GM23248 (cell line): ENCODE measurements around the gene LIX1L. TPM values are rescaled to one million over a fixed set of nuclear protein-coding genes. Genes with fewer than 3 reads are reported as not detected.
A peak's percentile ranks its signal among the peaks of the same experiment; 100 is the strongest.
"Not testable (repeated sequence)": the region's sequence is repeated elsewhere in the genome, so short reads cannot be mapped to it uniquely, and the experiment has no call there.

Experiments
- DNase-seq: peaks from one replicate; pipeline ENCODE4 v3.0.0-alpha.2; 2015
- H2AFZ ChIP-seq: fragments of 200-600 bp; sonication (generic); 2 replicates; pipeline ENCODE4 v1.6.1; 2016; ENCODE audit warnings: antibody characterized with exemption
- H3F3A ChIP-seq: fragments of 200-600 bp; sonication (generic); 2 replicates; pipeline ENCODE4 v1.6.1; 2016; ENCODE audit warnings: mild to moderate bottlenecking, antibody characterized with exemption, mixed run types; ENCODE audit not compliant: insufficient read depth
- H3K27ac ChIP-seq: fragments of 200-600 bp; sonication (generic); 2 replicates; pipeline ENCODE4 v1.5.1; 2016; ENCODE audit warnings: mild to moderate bottlenecking
- H3K27me3 ChIP-seq: fragments of 200-600 bp; sonication (generic); replicated peaks from 2 replicates; pipeline ENCODE4 v1.6.1; 2016; ENCODE audit warnings: mild to moderate bottlenecking; ENCODE audit not compliant: insufficient read depth
- H3K36me3 ChIP-seq: fragments of 200-600 bp; sonication (generic); 2 replicates; pipeline ENCODE4 v1.6.1; 2016; ENCODE audit warnings: low read depth, mild to moderate bottlenecking
- H3K4me1 ChIP-seq: fragments of 200-600 bp; sonication (generic); 2 replicates; pipeline ENCODE4 v1.6.1; 2016; ENCODE audit warnings: mild to moderate bottlenecking; ENCODE audit not compliant: insufficient read depth
- H3K4me2 ChIP-seq: fragments of 200-600 bp; sonication (generic); one replicate; pipeline ENCODE4 v1.6.1; 2016; ENCODE audit warnings: mild to moderate bottlenecking; ENCODE audit not compliant: unreplicated experiment
- H3K4me3 ChIP-seq: fragments of 200-600 bp; sonication (generic); 2 replicates; pipeline ENCODE4 v1.5.1; 2016; ENCODE audit warnings: mild to moderate bottlenecking
- H3K79me2 ChIP-seq: fragments of 200-600 bp; sonication (generic); 2 replicates; pipeline ENCODE4 v1.6.1; 2016; ENCODE audit warnings: mild to moderate bottlenecking; ENCODE audit not compliant: insufficient read depth
- H3K9ac ChIP-seq: fragments of 200-600 bp; sonication (generic); 2 replicates; pipeline ENCODE4 v1.6.1; 2016; ENCODE audit warnings: mild to moderate bottlenecking
- H3K9me2 ChIP-seq: fragments of 200-600 bp; sonication (generic); 2 replicates; pipeline ENCODE4 v1.6.1; 2016; ENCODE audit warnings: mixed run types, mild to moderate bottlenecking, moderate library complexity; ENCODE audit not compliant: insufficient read depth
- H3K9me3 ChIP-seq: fragments of 200-600 bp; sonication (generic); one replicate; pipeline ENCODE4 v1.6.1; 2017; ENCODE audit warnings: low read depth
- H4K20me1 ChIP-seq: fragments of 200-600 bp; sonication (generic); 2 replicates; pipeline ENCODE4 v1.6.0; 2016; ENCODE audit not compliant: insufficient read depth
- EZH2 ChIP-seq: fragments of 200-600 bp; sonication (generic); IDR thresholded peaks from 2 replicates; pipeline ENCODE4 v1.6.1; 2018; ENCODE audit warnings: antibody characterized with exemption, mild to moderate bottlenecking; ENCODE audit not compliant: insufficient read depth, poor library complexity, severe bottlenecking
- EZH2phosphoT487 ChIP-seq: fragments of 200-600 bp; sonication (generic); IDR thresholded peaks from 2 replicates; pipeline ENCODE4 v1.6.1; 2018; ENCODE audit warnings: antibody characterized with exemption, moderate library complexity, mild to moderate bottlenecking, low read depth; ENCODE audit not compliant: insufficient read depth
- WGBS, 2 experiments: methylation state at CpG; one replicate each; pipeline ENCODE4 v1.1.6; 2015 to 2017; ENCODE audit warnings: low lambda C conversion rate in 2 of 2, low coverage in 1 of 2; ENCODE audit errors: missing lambda C conversion rate in 2 of 2; 5-methylcytosine and 5-hydroxymethylcytosine counted together
- in situ Hi-C: fragments of 300-500 bp; cut with MboI; formaldehyde crosslinking; loops from 2 replicates; pipeline ENCODE4 v1.15.0; 2020
- polyA plus RNA-seq: library from polyadenylated mRNA; unstranded; fragments of >200 nt; fragmentation: Nextera tagmentation; extraction: Ambion mirVana; gene quantifications from 2 replicates; pipeline ENCODE4 v1.2.1, GENCODE V29; 2016
- total RNA-seq: library from RNA; depleted of rRNA; stranded (reverse); fragments of >200 nt; shearing (Covaris generic); gene quantifications from 2 replicates; pipeline ENCODE4 v1.2.3, GENCODE V29; 2014

LIX1L gene
- total and polyA plus RNA-seq, 2 experiments from 2014 or later = 18.3 to 36.5 TPM

DNA sequence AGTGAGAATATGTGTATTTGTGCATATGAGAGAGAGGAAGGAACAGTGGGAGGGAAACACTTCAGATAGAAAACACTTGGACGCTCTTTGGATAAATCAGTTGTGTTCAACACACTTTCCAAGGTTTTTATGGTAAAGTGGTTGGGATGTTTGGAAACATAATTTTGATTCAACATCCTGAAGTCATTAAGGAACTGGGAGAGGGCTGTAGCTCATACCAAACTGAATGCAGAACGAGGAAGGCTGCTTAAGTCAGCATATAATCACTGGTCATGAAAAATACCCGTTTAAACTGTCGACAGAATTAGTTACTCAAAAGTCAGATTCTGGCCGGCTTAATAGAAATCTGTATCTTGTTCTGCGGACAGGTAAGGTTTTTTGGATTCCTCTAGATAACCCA is 14.9 kb downstream of the LIX1L start:
- DNase-seq = peak; percentile 36
- 11 to 14% methylated on average over 6 of the region's 6 CpGs for WGBS, 2 experiments
- H3K9me3 ChIP-seq = no peaks in the 10 kb centered on the region

DNA sequence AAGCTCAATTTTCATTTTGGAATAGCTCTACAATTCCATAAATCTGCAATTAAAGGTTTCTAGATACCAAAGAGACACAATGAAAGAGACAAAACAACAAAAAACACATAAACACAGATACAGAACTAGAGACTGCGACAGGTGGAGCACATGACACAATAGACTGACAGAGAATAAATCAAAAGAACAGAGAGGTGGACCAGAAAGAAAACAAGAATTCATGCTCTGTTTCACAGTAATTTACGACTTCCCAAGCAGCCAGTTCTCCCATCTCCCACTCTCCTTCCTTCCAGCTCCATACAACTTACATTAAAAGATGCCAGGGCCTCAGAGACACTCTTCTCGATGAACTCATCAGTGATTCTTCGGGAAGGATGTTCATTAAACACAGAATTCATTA is 15.4 kb downstream of the LIX1L start:
- WGBS, 2 experiments = 27 to 29% methylated on average over 4 of the region's 4 CpGs
- Histone ChIP-seq H3K27me3 (no peaks in the 10 kb centered on the region), H3K4me2 (peak overlapping the region; percentile 43), H3F3A (peaks cover 4% of the 10 kb centered on the region; the same call in 1 of the 2 replicates), H4K20me1 (no peaks in the 10 kb centered on the region), H2AFZ (peak overlapping the region; percentile 68), H3K9me3 (no peaks in the 10 kb centered on the region), H3K9me2 (no peaks in the 10 kb centered on the region), H3K9ac (peak overlapping the region; percentile 49; the same call in 1 of the 2 replicates), H3K4me3 (no peak overlapping the region), H3K79me2 (peaks cover 58% of the 10 kb centered on the region), H3K4me1 (peaks cover 4% of the 10 kb centered on the region; the same call in 1 of the 2 replicates), H3K27ac (peak overlapping the region; percentile 31), H3K36me3 (peaks cover 18% of the 10 kb centered on the region; the same call in 1 of the 2 replicates)
- in situ Hi-C loops = no loop called here
- DNase-seq = peak; percentile 20
- TF ChIP-seq EZH2 (no peak), EZH2phosphoT487 (no peak)

More for the DNA sequence above, 14.9 kb downstream of the LIX1L start:
- Histone ChIP-seq H3K4me1 (peaks cover 4% of the 10 kb centered on the region; the same call in 1 of the 2 replicates), H3K9ac (peak overlapping the region; percentile 49), H3K4me3 (0 out of 2 replicates have a peak overlapping the region, but pooled peaks have one; percentile 1), H3K27ac (peak overlapping the region; percentile 31), H3K36me3 (peaks cover 16% of the 10 kb centered on the region; the same call in 1 of the 2 replicates), H3K79me2 (peaks cover 61% of the 10 kb centered on the region), H2AFZ (peak overlapping the region; percentile 68), H3K27me3 (no peaks in the 10 kb centered on the region), H4K20me1 (no peaks in the 10 kb centered on the region), H3K4me2 (peak overlapping the region; percentile 43), H3K9me2 (no peaks in the 10 kb centered on the region), H3F3A (0 out of 2 replicates have a peak, but pooled peaks cover 4% of the 10 kb centered on the region)
- in situ Hi-C loops = no loop called here
- no peak for TF ChIP-seq EZH2phosphoT487
- no peak for TF ChIP-seq EZH2

DNA sequence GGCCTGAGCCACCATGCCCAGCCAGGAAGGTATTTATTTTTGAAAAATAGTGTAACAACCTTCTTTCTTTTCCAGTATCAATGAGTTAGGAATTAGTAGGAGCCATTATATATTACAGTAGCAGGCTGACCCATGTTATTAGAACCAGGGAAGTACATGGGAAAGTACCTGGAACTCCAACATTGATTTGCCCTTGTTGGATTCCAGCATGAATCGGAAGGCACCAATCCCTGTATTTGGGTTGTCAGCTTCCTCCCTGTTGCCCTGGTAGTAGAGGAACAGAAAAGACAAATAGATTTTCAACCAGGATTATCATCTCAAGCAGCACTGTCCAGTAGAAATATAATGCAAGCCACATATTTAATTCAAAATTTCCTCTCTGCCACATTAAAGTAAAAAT is 20.4 kb downstream of the LIX1L start:
- Histone ChIP-seq H3K9me3 (no peaks in the 10 kb centered on the region), H4K20me1 (no peaks in the 10 kb centered on the region), H3K27ac (no peak overlapping the region), H3F3A (peaks cover 6% of the 10 kb centered on the region), H2AFZ (no peak overlapping the region), H3K4me1 (0 out of 2 replicates have a peak, but pooled peaks cover 8% of the 10 kb centered on the region), H3K27me3 (no peaks in the 10 kb centered on the region), H3K79me2 (peaks cover 20% of the 10 kb centered on the region), H3K36me3 (peaks cover 36% of the 10 kb centered on the region), H3K4me3 (no peak overlapping the region), H3K9me2 (no peaks in the 10 kb centered on the region), H3K4me2 (no peak overlapping the region), H3K9ac (no peak overlapping the region)
- WGBS, 2 experiments = 93 to 94% methylated on average over 1 of the region's 1 CpG
- in situ Hi-C loops = no loop called here
- TF ChIP-seq EZH2 (no peak), EZH2phosphoT487 (no peak)
- DNase-seq = no peak

DNA sequence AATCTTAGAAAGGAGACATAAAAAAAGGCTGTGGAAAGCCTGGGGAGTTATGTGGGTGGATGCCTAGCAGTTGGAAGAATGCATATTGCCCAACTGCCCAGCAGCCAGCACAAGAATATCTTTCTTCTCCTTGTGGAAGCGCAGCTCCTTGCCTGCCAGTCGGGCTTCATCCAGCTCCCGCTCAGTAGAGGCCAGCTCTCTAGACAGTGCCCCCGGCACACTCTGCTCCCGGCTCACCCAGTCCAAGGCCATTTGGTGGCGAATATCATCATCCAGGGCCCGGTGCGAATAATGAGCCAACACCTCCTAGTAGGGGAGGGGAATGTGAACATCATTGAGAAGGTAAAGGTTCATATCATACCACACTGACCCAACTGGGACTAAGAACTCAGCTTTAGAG is 21.6 kb downstream of the LIX1L start:
- 97 to 100% methylated on average over 8 of the region's 8 CpGs for WGBS, 2 experiments
- Histone ChIP-seq H3K36me3 (peaks cover 26% of the 10 kb centered on the region; the same call in 1 of the 2 replicates), H3K4me3 (no peak overlapping the region), H4K20me1 (no peaks in the 10 kb centered on the region), H3K27me3 (no peaks in the 10 kb centered on the region), H3K79me2 (peaks cover 12% of the 10 kb centered on the region), H3F3A (peaks cover 6% of the 10 kb centered on the region), H2AFZ (no peak overlapping the region), H3K4me2 (no peak overlapping the region), H3K9me2 (no peaks in the 10 kb centered on the region), H3K9ac (no peak overlapping the region), H3K9me3 (no peaks in the 10 kb centered on the region), H3K27ac (no peak overlapping the region), H3K4me1 (0 out of 2 replicates have a peak, but pooled peaks cover 8% of the 10 kb centered on the region)
- no peak for TF ChIP-seq EZH2
- no peak for TF ChIP-seq EZH2phosphoT487
- in situ Hi-C loops = no loop called here
- peak; percentile 62 for DNase-seq

DNA sequence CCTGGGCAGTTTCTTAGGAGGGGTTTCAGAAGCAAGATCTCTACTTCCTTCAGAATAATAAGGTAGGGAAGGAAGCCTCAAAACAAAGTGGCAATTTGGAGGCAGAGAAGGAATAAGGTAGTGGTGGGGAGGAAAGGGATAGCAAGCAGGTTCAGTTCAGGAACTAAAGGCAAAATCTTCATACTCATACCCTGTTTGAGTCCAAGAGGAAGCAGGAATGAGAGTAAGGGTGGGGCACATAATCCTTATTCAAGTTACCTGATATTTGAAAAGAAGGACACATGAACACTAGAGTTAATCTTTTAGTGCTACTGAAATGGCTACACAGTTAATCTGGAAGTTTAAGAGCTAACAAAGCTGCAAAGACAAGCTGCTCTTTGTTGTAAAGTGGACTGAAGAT is 22.1 kb downstream of the LIX1L start:
- TF ChIP-seq EZH2 = no peak
- in situ Hi-C loops = no loop called here
- H3K4me1 ChIP-seq = 0 out of 2 replicates have a peak, but pooled peaks cover 8% of the 10 kb centered on the region

DNA sequence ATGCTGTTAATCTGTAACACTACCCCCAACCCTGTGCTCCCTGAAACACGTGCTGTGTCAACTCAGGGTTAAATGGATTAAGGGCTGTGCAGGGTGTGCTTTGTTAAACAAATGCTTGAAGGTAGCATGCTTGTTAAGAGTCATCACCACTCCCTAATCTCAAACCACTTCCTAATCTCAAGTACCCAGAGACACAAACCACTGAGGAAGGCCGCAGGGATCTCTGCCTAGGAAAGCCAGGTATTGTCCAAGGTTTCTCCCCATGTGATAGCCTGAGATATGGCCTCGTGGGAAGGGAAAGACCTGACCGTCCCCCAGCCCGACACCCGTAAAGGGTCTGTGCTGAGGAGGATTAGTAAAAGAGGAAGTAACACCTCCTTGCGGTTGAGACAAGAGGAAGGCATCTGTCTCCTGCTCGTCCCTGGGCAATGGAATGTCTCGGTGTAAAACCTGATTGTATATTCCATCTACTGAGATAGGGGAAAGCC is 25.3 kb downstream of the LIX1L start:
- H3K27ac ChIP-seq, H3K4me1 ChIP-seq, H3K9ac ChIP-seq, DNase-seq, H3K9me3 ChIP-seq, H3K4me3 ChIP-seq, in situ Hi-C loops, H3K27me3 ChIP-seq, H4K20me1 ChIP-seq, H2AFZ ChIP-seq, H3K4me2 ChIP-seq, H3K9me2 ChIP-seq: not testable (repeated sequence)
- H3K36me3 ChIP-seq = peaks cover 25% of the 10 kb centered on the region; the same call in 1 of the 2 replicates
- H3F3A ChIP-seq = peaks cover 21% of the 10 kb centered on the region
- H3K79me2 ChIP-seq = peaks cover 13% of the 10 kb centered on the region; the same call in 1 of the 2 replicates
- 71 to 72% methylated on average over 9 of the region's 9 CpGs for WGBS, 2 experiments

More for the DNA sequence above, 22.1 kb downstream of the LIX1L start:
- no peaks in the 10 kb centered on the region for H3K9me3 ChIP-seq
- H3K4me3 ChIP-seq = no peak overlapping the region
- H3F3A ChIP-seq = peaks cover 9% of the 10 kb centered on the region
- H3K4me2 ChIP-seq = no peak overlapping the region
- peaks cover 26% of the 10 kb centered on the region; the same call in 1 of the 2 replicates for H3K36me3 ChIP-seq
- no peaks in the 10 kb centered on the region for H4K20me1 ChIP-seq
- H3K79me2 ChIP-seq = peaks cover 7% of the 10 kb centered on the region
- no peak overlapping the region for H2AFZ ChIP-seq
- no peak overlapping the region for H3K27ac ChIP-seq
- H3K9me2 ChIP-seq = no peaks in the 10 kb centered on the region
- H3K9ac ChIP-seq = no peak overlapping the region
- no peak for DNase-seq
- H3K27me3 ChIP-seq = no peaks in the 10 kb centered on the region
